HepG2 (cell line): ENCODE results near the gene RNF114. TPM values are rescaled to one million over a fixed set of nuclear protein-coding genes. Genes with fewer than 3 reads are reported as not detected.

Source experiments
- ATAC-seq: fragments of 200-7000 bp; cut with Tn5 transposase; 3 replicates; pipeline ENCODE4 v1.9.1; 2020; ENCODE audit warnings: mild to moderate bottlenecking, moderate library complexity
- BruUV-seq: library from RNA; stranded (reverse); fragments of 400-500 nt; replicated peaks from 2 replicates; lab custom pipeline; 2021; lab: Mats Ljungman, UMichigan
- CTCF ChIA-PET: fragments of 300-600 bp; formaldehyde crosslinking; extraction: SDS; loops from one replicate; lab custom pipeline; 2021; ENCODE audit warnings: low total read pairs, inconsistent platforms, low intra/inter-chr PET ratio; lab: Yijun Ruan, JAX
- POLR2A ChIA-PET: fragments of 350-600 bp; sonication (Branson Sonifier 250); formaldehyde crosslinking; loops from one replicate; lab custom pipeline; 2020; ENCODE audit warnings: antibody characterized with exemption, inconsistent platforms; lab: Yijun Ruan, JAX
- DNase-seq: peaks from one replicate; pipeline ENCODE4 v3.0.0-alpha.2; 2015; ENCODE audit warnings: low spot score
- FAIRE-seq: peaks from 3 replicates; lab custom pipeline; 2011; peaks lifted over from hg19 to GRCh38; lab: Jason Lieb, UNC
- H2AFZ ChIP-seq: one replicate; pipeline ENCODE4 v1.6.1; 2011; ENCODE audit warnings: low read length, inconsistent platforms
- H3K27ac ChIP-seq: fragments of 300-600 bp; 3 replicates; pipeline ENCODE4 v1.8.0; 2011; ENCODE audit warnings: mixed run types, mild to moderate bottlenecking, mixed read lengths, low read length, inconsistent platforms; ENCODE audit not compliant: insufficient read depth; ENCODE audit errors: extremely low read length
- H3K27me3 ChIP-seq, 2 experiments: fragments of 200-600 bp in 1 of 2; 2 replicates in 1 of 2; 3 replicates in 1 of 2; pipeline versions ENCODE4 v1.6.0 to v1.8.0; 2011; ENCODE audit warnings: low read length in 2 of 2, mild to moderate bottlenecking in 2 of 2, moderate library complexity in 2 of 2, inconsistent platforms in 1 of 2; ENCODE audit not compliant: insufficient read depth in 2 of 2, control insufficient read depth in 1 of 2
- H3K36me3 ChIP-seq, 2 experiments: fragments of 200-600 bp in 1 of 2; replicated peaks in 1 of 2; 2 replicates in 1 of 2; 3 replicates in 1 of 2; pipeline versions ENCODE4 v1.5.1 to v1.8.0; 2011; ENCODE audit warnings: low read length in 2 of 2, inconsistent platforms in 1 of 2; ENCODE audit not compliant: insufficient read depth in 2 of 2, control insufficient read depth in 1 of 2
- H3K4me1 ChIP-seq: 2 replicates; pipeline ENCODE4 v1.5.1; 2012; ENCODE audit warnings: low read length, inconsistent platforms; ENCODE audit not compliant: insufficient read depth
- H3K4me2 ChIP-seq: 2 replicates; pipeline ENCODE4 v1.6.0; 2011; ENCODE audit warnings: low read depth, low read length, inconsistent platforms
- H3K4me3 ChIP-seq, 3 experiments: fragments of 200-600 bp in 1 of 3; sonication (generic), shearing (Covaris generic) in 1 of 3; replicated peaks in 1 of 3; 2 replicates each; pipeline ENCODE4 v1.5.1; 2011 to 2016; ENCODE audit warnings: low read length in 3 of 3, inconsistent platforms in 2 of 3, low read depth in 2 of 3, mild to moderate bottlenecking in 2 of 3, control low read depth in 1 of 3, mixed read lengths in 1 of 3; ENCODE audit not compliant: insufficient read depth in 1 of 3
- H3K79me2 ChIP-seq: one replicate; pipeline ENCODE4 v1.6.1; 2011; ENCODE audit warnings: low read length, inconsistent platforms; ENCODE audit not compliant: insufficient read depth
- H3K9ac ChIP-seq: 2 replicates; pipeline ENCODE4 v1.6.0; 2011; ENCODE audit warnings: mild to moderate bottlenecking, low read depth, low read length, inconsistent platforms; ENCODE audit not compliant: insufficient read depth
- H3K9me3 ChIP-seq: 2 replicates; pipeline ENCODE4 v1.5.1; 2012; ENCODE audit warnings: mild to moderate bottlenecking, low read length
- H4K20me1 ChIP-seq: 2 replicates; pipeline ENCODE4 v1.6.0; 2011; ENCODE audit warnings: inconsistent platforms, mild to moderate bottlenecking, low read length, moderate library complexity; ENCODE audit not compliant: insufficient read depth
- CTCF ChIP-seq: sonication (generic); formaldehyde crosslinking; IDR thresholded peaks from 2 replicates; pipeline ENCODE4 v1.5.0; 2020; ENCODE audit warnings: mild to moderate bottlenecking, missing genetic modification reagents, moderate library complexity
- ELF3 ChIP-seq: IDR thresholded peaks from 2 replicates; pipeline ENCODE4 v1.6.1; 2016; ENCODE audit warnings: missing genetic modification reagents, missing compliant biosample characterization
- EP300 ChIP-seq, 3 experiments: sonication (generic) in 1 of 3; formaldehyde crosslinking in 1 of 3; IDR thresholded peaks; 2 replicates each; pipeline versions ENCODE4 v1.5.1 to v1.6.1; 2011 to 2020; ENCODE audit warnings: low read depth in 2 of 3, low read length in 2 of 3, borderline replicate concordance in 1 of 3, improper control_type of control experiment in 1 of 3, mild to moderate bottlenecking in 1 of 3, missing genetic modification reagents in 1 of 3, moderate library complexity in 1 of 3
- FOXA3 ChIP-seq: IDR thresholded peaks from 2 replicates; pipeline ENCODE4 v1.6.1; 2016; ENCODE audit warnings: missing genetic modification reagents, missing compliant biosample characterization
- GTF2F1 ChIP-seq: fragments of 150-350 bp; IDR thresholded peaks from 2 replicates; pipeline ENCODE4 v1.6.1; 2014; ENCODE audit warnings: low read length
- PLRG1 ChIP-seq: fragments of 450-650 bp; conservative IDR thresholded peaks from 2 replicates; pipeline ENCODE4 v1.6.1; 2016
- RARA ChIP-seq: IDR thresholded peaks from 2 replicates; pipeline ENCODE4 v1.6.1; 2016; ENCODE audit warnings: missing genetic modification reagents, missing compliant biosample characterization
- SALL1 ChIP-seq: sonication (generic); formaldehyde crosslinking; IDR thresholded peaks from 2 replicates; pipeline ENCODE4 v1.8.0; 2022; ENCODE audit warnings: mild to moderate bottlenecking, missing genetic modification reagents
- SAP130 ChIP-seq: IDR thresholded peaks from 2 replicates; pipeline ENCODE4 v1.6.1; 2016; ENCODE audit warnings: low read depth
- TFDP2 ChIP-seq: sonication (generic); formaldehyde crosslinking; IDR thresholded peaks from 2 replicates; pipeline ENCODE4 v1.4.0; 2020; ENCODE audit warnings: missing genetic modification reagents
- ZC3H13 ChIP-seq: sonication (generic); formaldehyde crosslinking; IDR thresholded peaks from 2 replicates; pipeline ENCODE4 v1.8.1; 2023; ENCODE audit warnings: mild to moderate bottlenecking, missing genetic modification reagents, moderate library complexity
- ZNF552 ChIP-seq: sonication (generic); formaldehyde crosslinking; IDR thresholded peaks from 2 replicates; pipeline ENCODE4 v1.9.0; 2022; ENCODE audit warnings: missing genetic modification reagents, mild to moderate bottlenecking, borderline replicate concordance
- ZNF563 ChIP-seq: sonication (generic); formaldehyde crosslinking; IDR thresholded peaks from 2 replicates; pipeline ENCODE4 v1.8.0; 2022; ENCODE audit warnings: mild to moderate bottlenecking, moderate library complexity, missing genetic modification reagents
- ZNF678 ChIP-seq: sonication (generic); formaldehyde crosslinking; IDR thresholded peaks from 2 replicates; pipeline ENCODE4 v1.4.0; 2020; ENCODE audit warnings: mild to moderate bottlenecking, missing genetic modification reagents
- ZNF770 ChIP-seq: sonication (generic); formaldehyde crosslinking; IDR thresholded peaks from 2 replicates; pipeline ENCODE4 v1.5.0; 2020; ENCODE audit warnings: mild to moderate bottlenecking, missing genetic modification reagents
- WGBS: methylation state at CpG from one replicate; pipeline ENCODE4 v1.1.6; 2017; ENCODE audit warnings: low lambda C conversion rate; 5-methylcytosine and 5-hydroxymethylcytosine counted together
- in situ Hi-C: cut with HindIII; loops from 2 replicates; pipeline ENCODE4 v1.10.0; 2017; ENCODE audit warnings: low pct_unique_long_range_greater_than_20kb; ENCODE audit not compliant: extremely low pct_ligation_motif_present
- intact Hi-C: fragments of 100-400 bp; cut with micrococcal nuclease; formaldehyde crosslinking; loops from one replicate; pipeline ENCODE4 v1.10.0; 2022; ENCODE audit not compliant: unreplicated experiment
- polyA plus RNA-seq, 8 experiments: library from polyadenylated mRNA; depleted of rRNA in 3 of 8; stranded (reverse) in 7 of 8; unstranded in 1 of 8; fragments of >200 nt; fragmentation: Illumina TruSeq in 4 of 8; extraction: Trizol in 4 of 8; gene quantifications; 2 replicates each; pipeline versions ENCODE4 v1.2.1 to v1.2.3, GENCODE V29; 2011 to 2016; ENCODE audit warnings: low read depth in 4 of 8, missing spikeins in 1 of 8, mixed read lengths in 1 of 8; ENCODE audit not compliant: insufficient read depth in 1 of 8
- total RNA-seq, 5 experiments: library from RNA; depleted of rRNA; stranded (reverse); fragments of >200 nt; fragmentation: Illumina TruSeq; extraction: Trizol; gene quantifications; 2 replicates each; pipeline ENCODE4 v1.2.3, GENCODE V29; 2016; ENCODE audit warnings: low read depth in 1 of 5
- TF ChIP-seq, protein P1 (sequence below): sonication (generic); formaldehyde crosslinking; IDR thresholded peaks from 2 replicates; pipeline ENCODE4 v1.5.0; 2020; ENCODE audit warnings: mild to moderate bottlenecking, missing genetic modification reagents

Gene RNF114
- total and polyA plus RNA-seq, 2 of the 13 experiments (the other 11 are each of a cell fraction or from before 2014, with no cell fraction given): 119 to 126 TPM

- Histone ChIP-seq H4K20me1 (no peaks in the 10 kb centered on the region), H3K4me1 (peaks cover 46% of the 10 kb centered on the region), H3K9ac (no peak overlapping the region), H3K36me3 (peaks cover 31 to 48% of the 10 kb centered on the region in 2 experiments), H3K79me2 (peaks cover 6% of the 10 kb centered on the region), H2AFZ (no peak overlapping the region), H3K27me3 (no peaks in the 10 kb centered on the region), H3K9me3 (no peaks in the 10 kb centered on the region), H3K4me3 (no peak overlapping the region), H3K27ac (peak overlapping the region; percentile 48), H3K4me2 (peak overlapping the region; percentile 9; the same call in 1 of the 2 replicates)
- in situ Hi-C loops: no loop called here
- intact Hi-C loops: no loop called here
- ChIA-PET CTCF (no interaction called here), POLR2A (interaction anchor here (0.6 to 5.0 kb wide), 5 partner anchors 10 to 247 kb away, joined by 3 to 36 read pairs (median 3); partner anchors contain the start of gene SPATA2)
- BruUV-seq: no TSS peak
- FAIRE-seq (peak; percentile 87), ATAC-seq (peak; percentile 41), DNase-seq (peak; percentile 48)
- 72% methylated on average over 17 of the region's 17 CpGs for WGBS
- peak; percentile 25; the same call in 1 of the 2 replicates for TF ChIP-seq ZNF770 (CRISPR knock-in tag)
- TF ChIP-seq GTF2F1: no peak
- TF ChIP-seq EP300 (IDR thresholded peaks at IDR 0.05; ENCODE audit: low read depth in 2 of 2, low read length in 2 of 2): peak in 1 of 2 experiments; percentile 42; a peak in 1 of 4 replicates
- TF ChIP-seq EP300 (CRISPR knock-in tag; IDR thresholded peaks at IDR 0.05; ENCODE audit: borderline replicate concordance): no peak
- no peak for TF ChIP-seq FOXA3
- TF ChIP-seq, protein P1, sequence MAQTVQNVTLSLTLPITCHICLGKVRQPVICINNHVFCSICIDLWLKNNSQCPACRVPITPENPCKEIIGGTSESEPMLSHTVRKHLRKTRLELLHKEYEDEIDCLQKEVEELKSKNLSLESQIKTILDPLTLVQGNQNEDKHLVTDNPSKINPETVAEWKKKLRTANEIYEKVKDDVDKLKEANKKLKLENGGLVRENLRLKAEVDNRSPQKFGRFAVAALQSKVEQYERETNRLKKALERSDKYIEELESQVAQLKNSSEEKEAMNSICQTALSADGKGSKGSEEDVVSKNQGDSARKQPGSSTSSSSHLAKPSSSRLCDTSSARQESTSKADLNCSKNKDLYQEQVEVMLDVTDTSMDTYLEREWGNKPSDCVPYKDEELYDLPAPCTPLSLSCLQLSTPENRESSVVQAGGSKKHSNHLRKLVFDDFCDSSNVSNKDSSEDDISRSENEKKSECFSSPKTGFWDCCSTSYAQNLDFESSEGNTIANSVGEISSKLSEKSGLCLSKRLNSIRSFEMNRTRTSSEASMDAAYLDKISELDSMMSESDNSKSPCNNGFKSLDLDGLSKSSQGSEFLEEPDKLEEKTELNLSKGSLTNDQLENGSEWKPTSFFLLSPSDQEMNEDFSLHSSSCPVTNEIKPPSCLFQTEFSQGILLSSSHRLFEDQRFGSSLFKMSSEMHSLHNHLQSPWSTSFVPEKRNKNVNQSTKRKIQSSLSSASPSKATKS (CRISPR knock-in tag): no peak
- TF ChIP-seq ZC3H13 (CRISPR knock-in tag): peak; percentile 63; the same call in 1 of the 2 replicates
- 0 out of 2 replicates have a peak, but pooled peaks have one; percentile 15 for TF ChIP-seq ZNF563
- 0 out of 2 replicates have a peak, but pooled peaks have one; percentile 24 for TF ChIP-seq ELF3 (CRISPR knock-in tag)
- no peak for TF ChIP-seq ZNF678 (CRISPR knock-in tag)
- TF ChIP-seq RARA (CRISPR knock-in tag): peak; percentile 54; the same call in 1 of the 2 replicates
- TF ChIP-seq CTCF (CRISPR knock-in tag): no peak
- TF ChIP-seq SALL1 (CRISPR knock-in tag): peak; percentile 95
- no peak for TF ChIP-seq ZNF552 (CRISPR knock-in tag)
- TF ChIP-seq SAP130 (CRISPR knock-in tag): peak; percentile 56
- TF ChIP-seq TFDP2 (CRISPR knock-in tag): peak; percentile 40; the same call in 1 of the 2 replicates
- no peak for TF ChIP-seq PLRG1
Observed at GRCh38 chr20:49904440-49905214, 31.6 kb upstream of the RNF114 start.
